ENCODE results near the gene CNTN4. TPM values are rescaled to one million over a fixed set of nuclear protein-coding genes. Genes with fewer than 3 reads are reported as not detected.

The CNTN4 gene
- total and polyA plus RNA-seq, 4 donors = 1.2 to 3.8 (median 2.6) TPM

DNA sequence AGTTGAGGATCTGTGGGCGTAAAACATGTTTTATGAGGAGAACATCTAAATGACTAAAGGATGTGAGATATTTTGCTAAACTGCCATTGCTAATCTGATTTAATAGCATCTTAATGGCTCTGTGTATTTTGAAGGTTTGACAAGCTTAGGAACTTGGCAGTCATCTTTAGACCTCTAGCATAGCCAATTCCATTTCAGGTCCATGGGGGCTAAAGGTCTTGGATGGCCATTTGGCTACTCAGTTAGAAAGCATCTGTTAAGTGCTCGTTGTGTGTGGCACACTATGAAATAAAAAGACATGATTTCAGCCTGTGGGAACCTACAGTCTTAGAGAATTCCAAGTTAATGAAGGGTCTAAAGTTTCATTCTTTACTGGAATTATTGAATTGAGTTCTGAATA is 775.3 kb downstream of the CNTN4 start:
- H3K36me3 ChIP-seq (ENCODE audit: control insufficient read depth in 4 of 4, insufficient read depth in 3 of 4, low read depth in 1 of 4, low read length in 3 of 4) = no peaks in the 10 kb centered on the region
- 85% methylated on average over 2 of the region's 2 CpGs for WGBS
- H3K4me1 ChIP-seq (ENCODE audit: control insufficient read depth in 4 of 4, insufficient read depth in 4 of 4, low read length in 3 of 4) = peaks cover 0 to 20% (median 6%) of the 10 kb centered on the region in 4 donors
- no peak overlapping the region for H3K4me3 ChIP-seq (ENCODE audit: low read depth in 1 of 3, low read length in 3 of 3)
- DNase-seq (ENCODE audit: low spot score) = no peak
- H3K27me3 ChIP-seq (ENCODE audit: control insufficient read depth in 4 of 4, insufficient read depth in 4 of 4, low read length in 3 of 4) = no peaks in the 10 kb centered on the region
- no peak overlapping the region for H3K9ac ChIP-seq (ENCODE audit: low read depth in 1 of 2, low read length in 2 of 2)
- no peak for TF ChIP-seq REST (IDR thresholded peaks at IDR 0.05)
- TF ChIP-seq FOXA2 (IDR thresholded peaks at IDR 0.05) = no peak
- TF ChIP-seq, protein P1, sequence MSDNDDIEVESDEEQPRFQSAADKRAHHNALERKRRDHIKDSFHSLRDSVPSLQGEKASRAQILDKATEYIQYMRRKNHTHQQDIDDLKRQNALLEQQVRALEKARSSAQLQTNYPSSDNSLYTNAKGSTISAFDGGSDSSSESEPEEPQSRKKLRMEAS (IDR thresholded peaks at IDR 0.05) = no peak
- TF ChIP-seq RXRA (IDR thresholded peaks at IDR 0.05) = no peak
- TF ChIP-seq EGR1 (IDR thresholded peaks at IDR 0.05; ENCODE audit: low read depth in 2 of 2) = no peak
- TF ChIP-seq, protein P2, sequence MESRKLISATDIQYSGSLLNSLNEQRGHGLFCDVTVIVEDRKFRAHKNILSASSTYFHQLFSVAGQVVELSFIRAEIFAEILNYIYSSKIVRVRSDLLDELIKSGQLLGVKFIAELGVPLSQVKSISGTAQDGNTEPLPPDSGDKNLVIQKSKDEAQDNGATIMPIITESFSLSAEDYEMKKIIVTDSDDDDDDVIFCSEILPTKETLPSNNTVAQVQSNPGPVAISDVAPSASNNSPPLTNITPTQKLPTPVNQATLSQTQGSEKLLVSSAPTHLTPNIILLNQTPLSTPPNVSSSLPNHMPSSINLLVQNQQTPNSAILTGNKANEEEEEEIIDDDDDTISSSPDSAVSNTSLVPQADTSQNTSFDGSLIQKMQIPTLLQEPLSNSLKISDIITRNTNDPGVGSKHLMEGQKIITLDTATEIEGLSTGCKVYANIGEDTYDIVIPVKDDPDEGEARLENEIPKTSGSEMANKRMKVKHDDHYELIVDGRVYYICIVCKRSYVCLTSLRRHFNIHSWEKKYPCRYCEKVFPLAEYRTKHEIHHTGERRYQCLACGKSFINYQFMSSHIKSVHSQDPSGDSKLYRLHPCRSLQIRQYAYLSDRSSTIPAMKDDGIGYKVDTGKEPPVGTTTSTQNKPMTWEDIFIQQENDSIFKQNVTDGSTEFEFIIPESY (IDR thresholded peaks at IDR 0.05) = no peak
- TF ChIP-seq, protein P3, sequence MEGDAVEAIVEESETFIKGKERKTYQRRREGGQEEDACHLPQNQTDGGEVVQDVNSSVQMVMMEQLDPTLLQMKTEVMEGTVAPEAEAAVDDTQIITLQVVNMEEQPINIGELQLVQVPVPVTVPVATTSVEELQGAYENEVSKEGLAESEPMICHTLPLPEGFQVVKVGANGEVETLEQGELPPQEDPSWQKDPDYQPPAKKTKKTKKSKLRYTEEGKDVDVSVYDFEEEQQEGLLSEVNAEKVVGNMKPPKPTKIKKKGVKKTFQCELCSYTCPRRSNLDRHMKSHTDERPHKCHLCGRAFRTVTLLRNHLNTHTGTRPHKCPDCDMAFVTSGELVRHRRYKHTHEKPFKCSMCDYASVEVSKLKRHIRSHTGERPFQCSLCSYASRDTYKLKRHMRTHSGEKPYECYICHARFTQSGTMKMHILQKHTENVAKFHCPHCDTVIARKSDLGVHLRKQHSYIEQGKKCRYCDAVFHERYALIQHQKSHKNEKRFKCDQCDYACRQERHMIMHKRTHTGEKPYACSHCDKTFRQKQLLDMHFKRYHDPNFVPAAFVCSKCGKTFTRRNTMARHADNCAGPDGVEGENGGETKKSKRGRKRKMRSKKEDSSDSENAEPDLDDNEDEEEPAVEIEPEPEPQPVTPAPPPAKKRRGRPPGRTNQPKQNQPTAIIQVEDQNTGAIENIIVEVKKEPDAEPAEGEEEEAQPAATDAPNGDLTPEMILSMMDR (IDR thresholded peaks at IDR 0.05; ENCODE audit: low read depth, low read length, missing input control) = no peak
- TF ChIP-seq HNF4G (IDR thresholded peaks at IDR 0.05) = no peak
- TF ChIP-seq, protein P4, sequence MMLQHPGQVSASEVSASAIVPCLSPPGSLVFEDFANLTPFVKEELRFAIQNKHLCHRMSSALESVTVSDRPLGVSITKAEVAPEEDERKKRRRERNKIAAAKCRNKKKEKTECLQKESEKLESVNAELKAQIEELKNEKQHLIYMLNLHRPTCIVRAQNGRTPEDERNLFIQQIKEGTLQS (IDR thresholded peaks at IDR 0.05) = no peak
- no peak for TF ChIP-seq TAF1 (conservative IDR thresholded peaks at IDR 0.05)
- no peak for TF ChIP-seq FOXA1 (IDR thresholded peaks at IDR 0.05)
- no peak for TF ChIP-seq NR2F2 (IDR thresholded peaks at IDR 0.05)
- no peak for TF ChIP-seq SP1 (IDR thresholded peaks at IDR 0.05)
- no peak for TF ChIP-seq JUND (IDR thresholded peaks at IDR 0.05)
- TF ChIP-seq YY1 (IDR thresholded peaks at IDR 0.05) = no peak
- no peak for TF ChIP-seq RAD21 (IDR thresholded peaks at IDR 0.05)
- TF ChIP-seq HNF4A (conservative IDR thresholded peaks at IDR 0.05) = no peak
- H3K27ac ChIP-seq (ENCODE audit: low read depth in 1 of 2, low read length in 2 of 2) = no peak overlapping the region
- no peaks in the 10 kb centered on the region for H3K9me3 ChIP-seq (ENCODE audit: control insufficient read depth in 4 of 4, low read length in 3 of 4)

DNA sequence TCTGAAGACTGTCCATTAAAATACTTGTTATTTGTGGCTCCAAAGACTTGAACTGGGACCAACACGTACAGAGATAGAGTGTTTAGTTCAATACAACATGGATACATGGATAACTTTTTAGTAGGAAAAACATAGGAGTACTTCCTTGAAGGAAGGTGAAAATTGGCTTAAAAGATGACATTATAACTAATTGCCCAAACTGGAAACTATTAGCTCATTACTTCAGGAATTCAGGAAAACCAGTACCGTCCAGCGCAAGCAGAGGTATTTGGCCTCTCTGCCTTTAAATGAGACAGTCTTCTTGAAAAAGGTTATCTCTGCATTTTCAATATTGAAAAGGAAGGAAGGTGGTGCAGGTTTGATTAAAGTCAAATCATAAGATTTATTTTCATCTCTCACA is 777.0 kb downstream of the CNTN4 start:
- H3K4me1 ChIP-seq (ENCODE audit: control insufficient read depth in 4 of 4, insufficient read depth in 4 of 4, low read length in 3 of 4) = peaks cover 0 to 11% (median 1%) of the 10 kb centered on the region in 4 donors
- TF ChIP-seq HNF4G (IDR thresholded peaks at IDR 0.05) = no peak
- TF ChIP-seq, protein P1 (IDR thresholded peaks at IDR 0.05) = no peak
- no peak for TF ChIP-seq RXRA (IDR thresholded peaks at IDR 0.05)
- TF ChIP-seq, protein P4 (IDR thresholded peaks at IDR 0.05) = no peak
- no peak for TF ChIP-seq REST (IDR thresholded peaks at IDR 0.05)
- TF ChIP-seq SP1 (IDR thresholded peaks at IDR 0.05) = no peak
- no peak for TF ChIP-seq RAD21 (IDR thresholded peaks at IDR 0.05)
- TF ChIP-seq YY1 (IDR thresholded peaks at IDR 0.05) = no peak
- H3K36me3 ChIP-seq (ENCODE audit: control insufficient read depth in 4 of 4, insufficient read depth in 3 of 4, low read depth in 1 of 4, low read length in 3 of 4) = no peaks in the 10 kb centered on the region
- H3K4me3 ChIP-seq (ENCODE audit: low read depth in 1 of 3, low read length in 3 of 3) = no peak overlapping the region
- H3K9me3 ChIP-seq (ENCODE audit: control insufficient read depth in 4 of 4, low read length in 3 of 4) = no peaks in the 10 kb centered on the region
- WGBS = 83% methylated on average over 3 of the region's 3 CpGs
- no peaks in the 10 kb centered on the region for H3K27me3 ChIP-seq (ENCODE audit: control insufficient read depth in 4 of 4, insufficient read depth in 4 of 4, low read length in 3 of 4)
- no peak overlapping the region for H3K9ac ChIP-seq (ENCODE audit: low read depth in 1 of 2, low read length in 2 of 2)
- no peak for DNase-seq (ENCODE audit: low spot score)
- no peak overlapping the region for H3K27ac ChIP-seq (ENCODE audit: low read depth in 1 of 2, low read length in 2 of 2)

Data from liver (tissue), 9 donors.